Astrocyte (in vitro differentiated cells and primary cell): ENCODE data around the gene PRKCD. TPM values are rescaled to one million over a fixed set of nuclear protein-coding genes. Genes with fewer than 3 reads are reported as not detected.

Experiments used
- DNase-seq: peaks from one replicate; pipeline ENCODE4 v3.0.0-alpha.2; 2010; ENCODE audit warnings: low read depth
- FAIRE-seq: peaks from 2 replicates; lab custom pipeline; 2011; peaks lifted over from hg19 to GRCh38; lab: Jason Lieb, UNC
- H2AFZ ChIP-seq: 2 replicates; pipeline ENCODE4 v1.6.0; 2012; ENCODE audit warnings: low read depth, low read length, inconsistent platforms
- H3K27ac ChIP-seq: 2 replicates; pipeline ENCODE4 v1.5.1; 2011; ENCODE audit warnings: low read depth, low read length, inconsistent platforms
- H3K27me3 ChIP-seq: 2 replicates; pipeline ENCODE4 v1.6.0; 2011; ENCODE audit warnings: low read length, inconsistent platforms; ENCODE audit not compliant: insufficient read depth
- H3K36me3 ChIP-seq: 2 replicates; pipeline ENCODE4 v1.5.1; 2011; ENCODE audit warnings: low read length, inconsistent platforms; ENCODE audit not compliant: insufficient read depth
- H3K4me1 ChIP-seq: 2 replicates; pipeline ENCODE4 v1.5.1; 2011; ENCODE audit warnings: low read length, inconsistent platforms; ENCODE audit not compliant: insufficient read depth
- H3K4me2 ChIP-seq: 2 replicates; pipeline ENCODE4 v1.6.0; 2012; ENCODE audit warnings: low read length, inconsistent platforms
- H3K4me3 ChIP-seq: 2 replicates; pipeline ENCODE4 v1.5.1; 2011; ENCODE audit warnings: low read depth, mild to moderate bottlenecking, low read length, inconsistent platforms; ENCODE audit not compliant: insufficient read depth
- H3K79me2 ChIP-seq: 2 replicates; pipeline ENCODE4 v1.6.0; 2012; ENCODE audit warnings: mild to moderate bottlenecking, low read length, inconsistent platforms; ENCODE audit not compliant: insufficient read depth
- H3K9ac ChIP-seq: 2 replicates; pipeline ENCODE4 v1.6.0; 2012; ENCODE audit warnings: mild to moderate bottlenecking, low read length, inconsistent platforms
- H3K9me3 ChIP-seq: 2 replicates; pipeline ENCODE4 v1.5.1; 2012; ENCODE audit warnings: low read depth, mild to moderate bottlenecking, low read length, inconsistent platforms; ENCODE audit not compliant: insufficient read depth
- H4K20me1 ChIP-seq: 2 replicates; pipeline ENCODE4 v1.6.0; 2012; ENCODE audit warnings: low read length, inconsistent platforms; ENCODE audit not compliant: insufficient read depth
- H3K27ac Mint-ChIP-seq: one replicate; pipeline ENCODE4 v1.8.0; 2021; ENCODE audit warnings: mild to moderate bottlenecking, mixed read lengths; ENCODE audit not compliant: unreplicated experiment
- H3K27me3 Mint-ChIP-seq: one replicate; pipeline ENCODE4 v1.8.0; 2021; ENCODE audit warnings: low read depth, mixed read lengths; ENCODE audit not compliant: unreplicated experiment
- H3K36me3 Mint-ChIP-seq: one replicate; pipeline ENCODE4 v1.8.0; 2021; ENCODE audit warnings: low read depth, mixed read lengths; ENCODE audit not compliant: unreplicated experiment
- H3K4me1 Mint-ChIP-seq: one replicate; pipeline ENCODE4 v1.8.0; 2021; ENCODE audit warnings: low read depth, mixed read lengths; ENCODE audit not compliant: unreplicated experiment
- H3K4me3 Mint-ChIP-seq: one replicate; pipeline ENCODE4 v1.8.0; 2021; ENCODE audit warnings: mild to moderate bottlenecking, moderate library complexity, mixed read lengths; ENCODE audit not compliant: unreplicated experiment
- H3K9me3 Mint-ChIP-seq: one replicate; pipeline ENCODE4 v1.8.0; 2021; ENCODE audit warnings: mild to moderate bottlenecking, mixed read lengths; ENCODE audit not compliant: unreplicated experiment
- EZH2 ChIP-seq: IDR thresholded peaks from 2 replicates; pipeline ENCODE4 v1.6.1; 2012; ENCODE audit warnings: mild to moderate bottlenecking, low read length, inconsistent platforms; ENCODE audit not compliant: insufficient read depth
- total RNA-seq: library from RNA; stranded (reverse); gene quantifications from 2 replicates; pipeline ENCODE4 v1.2.1, GENCODE V29; 2021
- TF ChIP-seq, protein P1 (sequence below): IDR thresholded peaks from 2 replicates; pipeline ENCODE4 v1.5.1; 2011; ENCODE audit warnings: low read depth, mild to moderate bottlenecking, inconsistent platforms, low read length, moderate library complexity; ENCODE audit not compliant: insufficient read depth

The PRKCD gene
- total RNA-seq, 1 donor from 2014 or later: 25.4 TPM

GRCh38 chr3:53162672-53163443 lies 1.8 kb downstream of the PRKCD start:
- Histone ChIP-seq H3K4me2 (peak overlapping the region; percentile 94), H3K9me3 (no peaks in the 10 kb centered on the region), H4K20me1 (peaks cover 13% of the 10 kb centered on the region), H3K27me3 (no peaks in the 10 kb centered on the region), H3K79me2 (peaks cover 29% of the 10 kb centered on the region), H3K36me3 (no peaks in the 10 kb centered on the region), H2AFZ (peak overlapping the region; percentile 21), H3K4me3 (peak overlapping the region; percentile 54), H3K9ac (peak overlapping the region; percentile 85), H3K4me1 (peaks cover 27% of the 10 kb centered on the region), H3K27ac (no peak overlapping the region)
- TF ChIP-seq EZH2: no peak
- TF ChIP-seq, protein P1, sequence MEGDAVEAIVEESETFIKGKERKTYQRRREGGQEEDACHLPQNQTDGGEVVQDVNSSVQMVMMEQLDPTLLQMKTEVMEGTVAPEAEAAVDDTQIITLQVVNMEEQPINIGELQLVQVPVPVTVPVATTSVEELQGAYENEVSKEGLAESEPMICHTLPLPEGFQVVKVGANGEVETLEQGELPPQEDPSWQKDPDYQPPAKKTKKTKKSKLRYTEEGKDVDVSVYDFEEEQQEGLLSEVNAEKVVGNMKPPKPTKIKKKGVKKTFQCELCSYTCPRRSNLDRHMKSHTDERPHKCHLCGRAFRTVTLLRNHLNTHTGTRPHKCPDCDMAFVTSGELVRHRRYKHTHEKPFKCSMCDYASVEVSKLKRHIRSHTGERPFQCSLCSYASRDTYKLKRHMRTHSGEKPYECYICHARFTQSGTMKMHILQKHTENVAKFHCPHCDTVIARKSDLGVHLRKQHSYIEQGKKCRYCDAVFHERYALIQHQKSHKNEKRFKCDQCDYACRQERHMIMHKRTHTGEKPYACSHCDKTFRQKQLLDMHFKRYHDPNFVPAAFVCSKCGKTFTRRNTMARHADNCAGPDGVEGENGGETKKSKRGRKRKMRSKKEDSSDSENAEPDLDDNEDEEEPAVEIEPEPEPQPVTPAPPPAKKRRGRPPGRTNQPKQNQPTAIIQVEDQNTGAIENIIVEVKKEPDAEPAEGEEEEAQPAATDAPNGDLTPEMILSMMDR: no peak
- no peak for DNase-seq
- FAIRE-seq: no peak
- peak overlapping the region; percentile 89 for H3K4me3 Mint-ChIP-seq
- no peak overlapping the region for H3K27ac Mint-ChIP-seq
- peaks cover 22% of the 10 kb centered on the region for H3K4me1 Mint-ChIP-seq
- no peaks in the 10 kb centered on the region for H3K9me3 Mint-ChIP-seq
- H3K36me3 Mint-ChIP-seq: peaks cover 2% of the 10 kb centered on the region
- peaks cover 18% of the 10 kb centered on the region for H3K27me3 Mint-ChIP-seq

DNA sequence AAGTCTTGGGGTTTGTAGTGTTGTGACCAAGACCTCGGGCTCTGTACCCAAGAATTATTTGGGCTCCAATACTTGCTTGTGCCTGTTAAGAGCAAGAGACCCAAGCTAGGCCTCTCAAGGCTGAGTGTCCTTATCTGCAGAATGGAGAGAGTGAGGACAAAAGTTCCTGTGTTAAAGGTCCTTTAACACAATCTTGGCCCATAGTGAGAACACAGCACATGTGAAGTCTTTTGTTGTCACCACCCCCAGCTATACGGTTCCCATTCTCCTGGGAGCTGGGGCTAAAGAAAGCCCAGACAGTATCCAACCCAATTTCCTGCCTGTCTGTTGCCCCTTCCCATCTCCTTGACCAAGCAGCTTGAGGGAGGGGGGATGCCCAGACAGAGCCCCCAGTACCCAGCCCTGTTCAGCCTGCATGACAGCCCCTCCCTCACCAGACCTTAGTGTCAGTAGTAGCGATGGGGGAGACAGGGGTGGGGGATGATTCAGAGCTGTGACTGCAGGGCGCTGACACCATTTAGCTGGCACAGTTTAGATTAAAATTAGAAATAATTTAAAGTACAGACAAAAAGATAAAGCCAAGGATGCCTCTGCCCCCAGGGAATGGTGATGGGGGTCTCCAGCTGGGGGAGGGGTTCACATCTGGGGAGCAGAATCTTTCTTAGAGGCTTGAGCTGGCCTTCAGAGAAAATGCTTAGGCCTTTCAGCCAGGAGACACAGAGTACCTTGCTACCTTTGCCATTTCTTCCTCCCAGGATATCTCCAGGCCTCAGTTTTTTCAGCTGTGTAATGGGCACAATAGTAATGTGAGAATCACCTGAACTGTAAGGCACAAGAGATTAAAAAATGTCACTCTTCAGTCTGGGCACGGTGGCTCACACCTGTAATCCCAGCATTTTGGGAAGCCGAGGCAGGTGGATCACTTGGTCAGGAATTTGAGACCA lies 2.7 kb downstream of the PRKCD start:
- no peaks in the 10 kb centered on the region for H3K9me3 Mint-ChIP-seq
- Histone ChIP-seq H3K4me1 (peaks cover 27% of the 10 kb centered on the region), H3K4me2 (peak overlapping the region; percentile 94), H3K27ac (no peak overlapping the region), H3K36me3 (no peaks in the 10 kb centered on the region), H3K9ac (no peak overlapping the region), H3K4me3 (no peak overlapping the region), H2AFZ (no peak overlapping the region), H4K20me1 (peaks cover 13% of the 10 kb centered on the region), H3K27me3 (no peaks in the 10 kb centered on the region), H3K9me3 (no peaks in the 10 kb centered on the region), H3K79me2 (peaks cover 29% of the 10 kb centered on the region)
- FAIRE-seq (no peak), DNase-seq (no peak)
- peaks cover 2% of the 10 kb centered on the region for H3K36me3 Mint-ChIP-seq
- H3K4me3 Mint-ChIP-seq: peak overlapping the region; percentile 89
- peaks cover 22% of the 10 kb centered on the region for H3K4me1 Mint-ChIP-seq
- TF ChIP-seq, protein P1: no peak
- no peak for TF ChIP-seq EZH2
- H3K27me3 Mint-ChIP-seq: peaks cover 11% of the 10 kb centered on the region
- H3K27ac Mint-ChIP-seq: no peak overlapping the region
